ENCODE data around the gene PCDHGB1. TPM values are rescaled to one million over a fixed set of nuclear protein-coding genes. Genes with fewer than 3 reads are reported as not detected.

PCDHGB1 gene
- polyA plus RNA-seq, 3 donors = not detected

- peaks cover 48 to 92% (median 90%) of the 10 kb centered on the region in 7 donors for H3K9me3 Mint-ChIP-seq
- Histone ChIP-seq H3K27me3 (ENCODE audit: control insufficient read depth in 2 of 2, insufficient read depth in 2 of 2, low read length in 2 of 2) (peaks cover 0 to 2% of the 10 kb centered on the region in 2 donors), H3K9me3 (replicated peaks in 1 of 2; ENCODE audit: control insufficient read depth in 1 of 2, insufficient read depth in 1 of 2, low read length in 2 of 2) (peaks cover 62 to 88% of the 10 kb centered on the region in 2 donors)
Observed at GRCh38 chr5:141319202-141319601, 30.7 kb upstream of the PCDHGB1 start.

GRCh38 chr5:141319699-141320098, 30.2 kb upstream of the PCDHGB1 start:
- Histone ChIP-seq H2AFZ (ENCODE audit: insufficient read depth, low read depth, low read length, poor library complexity, severe bottlenecking) (no peak overlapping the region), H3K4me3 (replicated peaks in 1 of 3; ENCODE audit: low read depth in 2 of 3, low read length in 3 of 3) (peak overlapping the region in 2 of 3 experiments; percentile 79 to 92), H3K27me3 (ENCODE audit: control insufficient read depth in 2 of 2, insufficient read depth in 2 of 2, low read length in 2 of 2) (peaks cover 0 to 2% of the 10 kb centered on the region in 2 donors), H3K4me1 (ENCODE audit: control insufficient read depth in 1 of 2, insufficient read depth in 2 of 2, low read length in 2 of 2) (peaks cover 11 to 16% of the 10 kb centered on the region in 2 donors), H3K27ac (ENCODE audit: low read depth in 1 of 2, low read length in 2 of 2) (peak overlapping the region in 1 of 2 donors; percentile 92), H3K36me3 (replicated peaks in 1 of 2; ENCODE audit: control insufficient read depth in 1 of 2, insufficient read depth in 2 of 2, low read length in 2 of 2) (peaks cover 0 to 20% of the 10 kb centered on the region in 2 donors), H3K9me3 (replicated peaks in 1 of 2; ENCODE audit: control insufficient read depth in 1 of 2, insufficient read depth in 1 of 2, low read length in 2 of 2) (peaks cover 62 to 87% of the 10 kb centered on the region in 2 donors), H3K79me2 (ENCODE audit: insufficient read depth, low read length) (peaks cover 16% of the 10 kb centered on the region), H3K9ac (ENCODE audit: insufficient read depth, low read length, poor library complexity, severe bottlenecking) (no peak overlapping the region), H4K20me1 (ENCODE audit: insufficient read depth, low read length) (no peaks in the 10 kb centered on the region), H3K4me2 (replicated peaks; ENCODE audit: extremely low read depth, low read length, poor library complexity, severe bottlenecking) (peak overlapping the region; percentile 74)
- H3K9me3 Mint-ChIP-seq = peaks cover 48 to 92% (median 87%) of the 10 kb centered on the region in 7 donors
- H3K27ac Mint-ChIP-seq = peak overlapping the region in 2 of 7 donors; percentile 98 to 99
- peak overlapping the region; percentile 89 to 96 for H3K4me3 Mint-ChIP-seq
- TF ChIP-seq CTCF (IDR thresholded peaks at IDR 0.05) = no peak
- peaks cover 16% of the 10 kb centered on the region for H3K4me1 Mint-ChIP-seq
- no peak for DNase-seq
- intact Hi-C loops (cut with micrococcal nuclease) = loop anchor here in 1 of 2 donors (2.0 to 5.0 kb wide), 2 partner anchors 203 to 245 kb away; no protein-coding TSS in a partner anchor
- peaks cover 14 to 34% of the 10 kb centered on the region in 2 donors for H3K36me3 Mint-ChIP-seq
- 93% methylated on average over 4 of the region's 5 CpGs for WGBS (ENCODE audit: insufficient coverage)
- peaks cover 2 to 6% (median 5%) of the 10 kb centered on the region in 3 donors for H3K27me3 Mint-ChIP-seq (ENCODE audit: low read depth in 3 of 3)

More at GRCh38 chr5:141319202-141319601, 30.7 kb upstream of the PCDHGB1 start:
- Histone ChIP-seq H3K36me3 (replicated peaks in 1 of 2; ENCODE audit: control insufficient read depth in 1 of 2, insufficient read depth in 2 of 2, low read length in 2 of 2) (peaks cover 0 to 20% of the 10 kb centered on the region in 2 donors), H3K4me1 (ENCODE audit: control insufficient read depth in 1 of 2, insufficient read depth in 2 of 2, low read length in 2 of 2) (peaks cover 11 to 16% of the 10 kb centered on the region in 2 donors), H2AFZ (ENCODE audit: insufficient read depth, low read depth, low read length, poor library complexity, severe bottlenecking) (no peak overlapping the region), H3K79me2 (ENCODE audit: insufficient read depth, low read length) (peaks cover 16% of the 10 kb centered on the region), H3K27ac (ENCODE audit: low read depth in 1 of 2, low read length in 2 of 2) (no peak overlapping the region), H4K20me1 (ENCODE audit: insufficient read depth, low read length) (no peaks in the 10 kb centered on the region), H3K9ac (ENCODE audit: insufficient read depth, low read length, poor library complexity, severe bottlenecking) (no peak overlapping the region), H3K4me2 (replicated peaks; ENCODE audit: extremely low read depth, low read length, poor library complexity, severe bottlenecking) (no peak overlapping the region), H3K4me3 (replicated peaks in 1 of 3; ENCODE audit: low read depth in 2 of 3, low read length in 3 of 3) (peak overlapping the region in 1 of 3 experiments; percentile 92)
- DNase-seq = no peak
- Mint-ChIP-seq H3K4me3 (no peak overlapping the region), H3K4me1 (peaks cover 16% of the 10 kb centered on the region), H3K27me3 (ENCODE audit: low read depth in 3 of 3) (peaks cover 2 to 6% (median 5%) of the 10 kb centered on the region in 3 donors), H3K27ac (peak overlapping the region in 1 of 7 donors; percentile 69), H3K36me3 (peaks cover 14 to 34% of the 10 kb centered on the region in 2 donors)
- no peak for TF ChIP-seq CTCF (IDR thresholded peaks at IDR 0.05)
- 98% methylated on average over 5 of the region's 6 CpGs for WGBS (ENCODE audit: insufficient coverage)
- intact Hi-C loops (cut with micrococcal nuclease) = no loop called here
